OCI-LY1 (cell line): ENCODE data around the gene PLXNA3.

Experiments used
- H2AFZ ChIP-seq: fragments of 200-600 bp; sonication (generic), shearing (Covaris generic); 2 replicates; pipeline ENCODE4 v1.6.0; 2014; ENCODE audit warnings: antibody characterized with exemption, mild to moderate bottlenecking, low read length
- H3F3A ChIP-seq: fragments of 200-600 bp; sonication (generic), shearing (Covaris generic); 2 replicates; pipeline ENCODE4 v1.6.0; 2014; ENCODE audit warnings: mild to moderate bottlenecking, antibody characterized with exemption, low read length, moderate library complexity; ENCODE audit not compliant: insufficient read depth
- H3K27ac ChIP-seq: fragments of 200-600 bp; sonication (generic); 2 replicates; pipeline ENCODE4 v1.5.1; 2014; ENCODE audit warnings: low read length, mixed run types, mild to moderate bottlenecking, low read depth; ENCODE audit not compliant: poor library complexity, severe bottlenecking
- H3K27me3 ChIP-seq: fragments of 200-600 bp; sonication (generic); 2 replicates; pipeline ENCODE4 v1.6.0; 2014; ENCODE audit warnings: antibody characterized with exemption, mild to moderate bottlenecking, low read length, moderate library complexity; ENCODE audit not compliant: insufficient read depth
- H3K36me3 ChIP-seq: fragments of 200-600 bp; sonication (generic); 2 replicates; pipeline ENCODE4 v1.6.1; 2014; ENCODE audit warnings: mild to moderate bottlenecking, antibody characterized with exemption, low read length, moderate library complexity, mixed read lengths; ENCODE audit not compliant: insufficient read depth
- H3K4me1 ChIP-seq: fragments of 200-600 bp; sonication (generic); 2 replicates; pipeline ENCODE4 v1.5.1; 2014; ENCODE audit warnings: mild to moderate bottlenecking, low read length, moderate library complexity; ENCODE audit not compliant: insufficient read depth, severe bottlenecking
- H3K4me2 ChIP-seq: fragments of 200-600 bp; sonication (generic), shearing (Covaris generic); 2 replicates; pipeline ENCODE4 v1.6.1; 2014; ENCODE audit warnings: low read length
- H3K4me3 ChIP-seq: fragments of 200-600 bp; sonication (generic); 2 replicates; pipeline ENCODE4 v1.5.1; 2014; ENCODE audit warnings: low read length, low read depth, mild to moderate bottlenecking, mixed read lengths; ENCODE audit not compliant: poor library complexity, severe bottlenecking
- H3K79me2 ChIP-seq: fragments of 200-600 bp; shearing (Covaris generic); 2 replicates; pipeline ENCODE4 v1.6.1; 2016; ENCODE audit warnings: mixed run types, low read length, mixed read lengths; ENCODE audit not compliant: insufficient read depth
- H3K9ac ChIP-seq: fragments of 200-600 bp; sonication (generic), shearing (Covaris generic); 2 replicates; pipeline ENCODE4 v1.6.1; 2014; ENCODE audit warnings: mild to moderate bottlenecking, low read length, mixed read lengths
- H3K9me2 ChIP-seq: fragments of 200-600 bp; sonication (generic), shearing (Covaris generic); 2 replicates; pipeline ENCODE4 v1.6.1; 2014; ENCODE audit warnings: low read depth, mild to moderate bottlenecking, low read length, mixed read lengths
- H3K9me3 ChIP-seq: fragments of 200-600 bp; shearing (Covaris generic); 2 replicates; pipeline ENCODE4 v1.6.1; 2014; ENCODE audit warnings: low read length, mixed read lengths
- H4K20me1 ChIP-seq: fragments of 200-600 bp; sonication (generic), shearing (Covaris generic); 2 replicates; pipeline ENCODE4 v1.6.0; 2016; ENCODE audit warnings: mild to moderate bottlenecking, low read length; ENCODE audit not compliant: insufficient read depth
- EZH2 ChIP-seq: fragments of 200-600 bp; sonication (generic), shearing (Covaris generic); IDR thresholded peaks from 2 replicates; pipeline ENCODE4 v1.8.0; 2017; ENCODE audit warnings: borderline replicate concordance, mixed run types, mild to moderate bottlenecking, antibody characterized with exemption, low read length, moderate library complexity, mixed read lengths
- TF ChIP-seq, protein P1 (sequence below): fragments of 200-600 bp; sonication (generic), shearing (Covaris generic); IDR thresholded peaks from 2 replicates; pipeline ENCODE4 v1.5.1; 2017; ENCODE audit warnings: mild to moderate bottlenecking, antibody characterized with exemption, low read length, moderate library complexity, mixed read lengths

PLXNA3 gene

DNA sequence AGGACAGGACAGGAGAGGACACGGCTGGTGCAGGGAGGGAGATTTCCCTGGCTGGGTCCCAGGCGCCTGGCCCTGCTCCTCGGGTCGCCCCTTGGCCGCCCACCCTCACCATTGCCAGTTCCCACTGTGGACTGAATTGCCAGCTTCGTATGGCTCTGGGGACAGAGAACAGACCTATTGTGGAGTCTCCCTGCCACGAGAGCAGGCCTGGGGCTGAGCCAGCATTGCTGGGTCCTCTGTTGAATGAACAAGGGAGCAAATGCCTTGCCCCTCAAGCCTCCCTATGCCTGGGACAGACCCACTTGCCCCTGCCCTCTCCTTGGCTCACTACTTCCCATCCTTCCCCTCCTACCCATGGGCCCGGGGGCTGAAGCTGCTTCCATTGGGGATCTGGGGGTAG, 4.3 kb downstream of the PLXNA3 start:
- H3K79me2 ChIP-seq, result no peaks in the 10 kb centered on the region
- H3K36me3 ChIP-seq, result no peaks in the 10 kb centered on the region; the same call in 1 of the 2 replicates
- H3K9ac ChIP-seq, result no peak overlapping the region
- no peaks in the 10 kb centered on the region for H3K27me3 ChIP-seq
- no peaks in the 10 kb centered on the region for H4K20me1 ChIP-seq
- H3K9me2 ChIP-seq, result no peaks in the 10 kb centered on the region
- TF ChIP-seq, protein P1, sequence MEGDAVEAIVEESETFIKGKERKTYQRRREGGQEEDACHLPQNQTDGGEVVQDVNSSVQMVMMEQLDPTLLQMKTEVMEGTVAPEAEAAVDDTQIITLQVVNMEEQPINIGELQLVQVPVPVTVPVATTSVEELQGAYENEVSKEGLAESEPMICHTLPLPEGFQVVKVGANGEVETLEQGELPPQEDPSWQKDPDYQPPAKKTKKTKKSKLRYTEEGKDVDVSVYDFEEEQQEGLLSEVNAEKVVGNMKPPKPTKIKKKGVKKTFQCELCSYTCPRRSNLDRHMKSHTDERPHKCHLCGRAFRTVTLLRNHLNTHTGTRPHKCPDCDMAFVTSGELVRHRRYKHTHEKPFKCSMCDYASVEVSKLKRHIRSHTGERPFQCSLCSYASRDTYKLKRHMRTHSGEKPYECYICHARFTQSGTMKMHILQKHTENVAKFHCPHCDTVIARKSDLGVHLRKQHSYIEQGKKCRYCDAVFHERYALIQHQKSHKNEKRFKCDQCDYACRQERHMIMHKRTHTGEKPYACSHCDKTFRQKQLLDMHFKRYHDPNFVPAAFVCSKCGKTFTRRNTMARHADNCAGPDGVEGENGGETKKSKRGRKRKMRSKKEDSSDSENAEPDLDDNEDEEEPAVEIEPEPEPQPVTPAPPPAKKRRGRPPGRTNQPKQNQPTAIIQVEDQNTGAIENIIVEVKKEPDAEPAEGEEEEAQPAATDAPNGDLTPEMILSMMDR, result no peak
- no peak for TF ChIP-seq EZH2
- no peaks in the 10 kb centered on the region for H3K9me3 ChIP-seq
- no peaks in the 10 kb centered on the region for H3F3A ChIP-seq
- peaks cover 5% of the 10 kb centered on the region for H3K4me1 ChIP-seq
- no peak overlapping the region for H3K27ac ChIP-seq
- no peak overlapping the region for H2AFZ ChIP-seq
- no peak overlapping the region for H3K4me2 ChIP-seq
- no peak overlapping the region for H3K4me3 ChIP-seq

DNA sequence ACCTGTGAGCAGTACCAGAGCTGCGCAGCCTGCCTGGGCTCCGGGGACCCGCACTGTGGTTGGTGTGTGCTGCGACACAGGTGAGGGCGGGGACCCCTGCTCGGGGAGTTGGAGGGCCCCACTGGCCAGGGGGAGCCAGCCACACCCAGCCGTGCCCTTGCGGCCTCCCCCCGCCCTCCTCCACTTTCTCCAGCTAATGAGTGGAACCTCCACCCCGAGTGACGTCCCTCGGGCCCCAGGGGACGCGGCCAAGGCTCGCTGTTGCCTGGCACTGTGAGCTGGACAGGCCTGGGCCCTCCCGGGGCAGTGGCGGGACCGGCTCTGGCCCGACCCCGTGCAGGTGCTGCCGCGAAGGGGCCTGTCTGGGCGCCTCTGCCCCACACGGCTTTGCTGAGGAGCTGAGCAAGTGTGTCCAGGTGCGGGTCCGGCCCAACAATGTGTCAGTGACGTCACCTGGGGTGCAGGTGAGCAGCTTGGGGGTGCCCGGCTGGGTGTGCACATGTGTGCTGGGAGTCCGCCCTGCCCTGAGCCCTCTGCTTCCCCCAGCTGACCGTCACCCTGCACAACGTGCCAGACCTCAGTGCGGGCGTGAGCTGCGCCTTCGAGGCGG, 5.6 kb downstream of the PLXNA3 start:
- Histone ChIP-seq H3K79me2 (no peaks in the 10 kb centered on the region), H3K4me2 (no peak overlapping the region), H3K9ac (no peak overlapping the region), H3K9me3 (no peaks in the 10 kb centered on the region), H2AFZ (no peak overlapping the region), H3K9me2 (no peaks in the 10 kb centered on the region), H3K4me3 (no peak overlapping the region), H3K4me1 (peaks cover 1% of the 10 kb centered on the region), H3K27ac (no peak overlapping the region), H3K36me3 (no peaks in the 10 kb centered on the region; the same call in 1 of the 2 replicates), H4K20me1 (no peaks in the 10 kb centered on the region), H3K27me3 (no peaks in the 10 kb centered on the region), H3F3A (no peaks in the 10 kb centered on the region)
- TF ChIP-seq EZH2, result no peak
- TF ChIP-seq, protein P1, result no peak

DNA sequence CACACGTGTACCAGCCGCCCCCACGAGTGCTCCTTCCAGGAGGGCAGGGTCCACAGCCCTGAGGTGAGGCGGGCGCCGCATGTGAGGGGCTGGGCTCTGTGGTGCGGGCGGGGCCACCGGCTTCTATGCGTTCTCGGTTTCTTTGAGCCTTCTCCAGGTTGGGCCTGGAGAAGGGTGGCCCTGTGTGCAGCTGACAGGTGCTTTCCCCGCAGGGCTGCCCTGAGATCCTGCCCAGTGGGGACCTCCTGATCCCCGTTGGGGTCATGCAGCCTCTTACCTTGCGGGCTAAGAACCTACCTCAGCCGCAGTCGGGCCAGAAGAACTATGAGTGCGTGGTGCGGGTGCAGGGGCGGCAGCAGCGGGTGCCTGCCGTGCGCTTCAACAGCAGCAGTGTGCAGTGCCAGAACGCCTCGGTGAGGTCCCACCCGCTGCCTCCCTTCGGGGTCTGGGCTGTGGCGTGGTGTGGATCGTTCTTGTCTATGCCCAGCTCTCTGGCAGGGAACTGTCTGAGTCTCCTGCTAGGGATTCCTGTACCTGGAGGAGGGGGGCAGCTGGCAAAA, 6.8 kb downstream of the PLXNA3 start:
- Histone ChIP-seq H3K4me3 (no peak overlapping the region), H3K9me3 (no peaks in the 10 kb centered on the region), H3K79me2 (no peaks in the 10 kb centered on the region), H3K36me3 (no peaks in the 10 kb centered on the region; the same call in 1 of the 2 replicates), H3K9ac (no peak overlapping the region), H3F3A (no peaks in the 10 kb centered on the region), H3K27ac (no peak overlapping the region), H2AFZ (no peak overlapping the region), H3K9me2 (no peaks in the 10 kb centered on the region), H3K27me3 (no peaks in the 10 kb centered on the region), H4K20me1 (no peaks in the 10 kb centered on the region), H3K4me2 (no peak overlapping the region), H3K4me1 (no peaks in the 10 kb centered on the region)
- no peak for TF ChIP-seq EZH2
- TF ChIP-seq, protein P1, result no peak
